NOMO-1 treated with dmso at 0.1 percent for 144 hours (cell line): Measurements from ENCODE around the gene CCDC142.
"Not testable (repeated sequence)": the region's sequence is repeated elsewhere in the genome, so short reads cannot be mapped to it uniquely, and the experiment has no call there.

Experiments used
- DNase-seq: peaks from one replicate; lab custom pipeline; 2025; ENCODE audit not compliant: unreplicated experiment; lab: John Stamatoyannopoulos, UW

CCDC142 gene

GRCh38 chr2:74442483-74443297 is 40.1 kb downstream of the CCDC142 start:
- not testable (repeated sequence) for DNase-seq

GRCh38 chr2:74441690-74442482 is 40.9 kb downstream of the CCDC142 start, which contains the start of gene RTKN:
RTKN (minus strand) TSS chr2:74441937; CDS start chr2:74441816, 121 bp downstream.
- no peak for DNase-seq

- DNase-seq = no peak
These were observed 41.6 kb downstream of the CCDC142 start for GRCh38 chr2:74441170-74441689.

- peak; percentile 71 for DNase-seq
These were observed 42.2 kb downstream of the CCDC142 start for GRCh38 chr2:74440378-74441169.

- DNase-seq = no peak
These were observed 42.9 kb downstream of the CCDC142 start for GRCh38 chr2:74439803-74440377.

GRCh38 chr2:74439373-74439772 is 43.4 kb downstream of the CCDC142 start:
- DNase-seq = no peak

GRCh38 chr2:74438248-74438647 is 44.5 kb downstream of the CCDC142 start:
- DNase-seq = no peak

GRCh38 chr2:74436848-74437695 is 45.7 kb downstream of the CCDC142 start:
- peak; percentile 8 for DNase-seq

- DNase-seq = no peak
These were observed 46.5 kb downstream of the CCDC142 start for GRCh38 chr2:74436111-74436805.

- no peak for DNase-seq
These were observed 52.3 kb downstream of the CCDC142 start for GRCh38 chr2:74430502-74430901.

GRCh38 chr2:74429487-74430451 is 53.0 kb downstream of the CCDC142 start:
- no peak for DNase-seq

GRCh38 chr2:74428675-74429074 is 54.1 kb downstream of the CCDC142 start:
- DNase-seq = no peak

GRCh38 chr2:74427551-74427950 is 55.2 kb downstream of the CCDC142 start:
- DNase-seq = no peak

GRCh38 chr2:74426181-74426758 is 56.5 kb downstream of the CCDC142 start:
- no peak for DNase-seq

GRCh38 chr2:74425523-74425922 is 57.3 kb downstream of the CCDC142 start:
- no peak for DNase-seq

- no peak for DNase-seq
These were observed 57.8 kb downstream of the CCDC142 start for GRCh38 chr2:74424995-74425406.

GRCh38 chr2:74424139-74424992 is 58.4 kb downstream of the CCDC142 start:
- no peak for DNase-seq
